ENCODE measurements around the gene SGCD. TPM values are rescaled to one million over a fixed set of nuclear protein-coding genes. Genes with fewer than 3 reads are reported as not detected.

Gene SGCD
- total RNA-seq, 1 donor, result 0.10 TPM

GRCh38 chr5:156405988-156406387, 79.0 kb downstream of the SGCD start:
- Histone ChIP-seq H3K4me1 (ENCODE audit: insufficient read depth, low read length) (no peaks in the 10 kb centered on the region), H3K27me3 (ENCODE audit: insufficient read depth, low read length) (no peaks in the 10 kb centered on the region), H3K9me3 (ENCODE audit: low read depth, low read length) (no peaks in the 10 kb centered on the region), H3K4me3 (ENCODE audit: low read length) (no peak overlapping the region)

- no peaks in the 10 kb centered on the region for H3K27me3 ChIP-seq (ENCODE audit: insufficient read depth, low read length)
- no peaks in the 10 kb centered on the region for H3K4me1 ChIP-seq (ENCODE audit: insufficient read depth, low read length)
- no peaks in the 10 kb centered on the region for H3K9me3 ChIP-seq (ENCODE audit: low read depth, low read length)
- H3K4me3 ChIP-seq (ENCODE audit: low read length), result no peak overlapping the region
Observed at GRCh38 chr5:156407251-156407650, 80.3 kb downstream of the SGCD start.

- Histone ChIP-seq H3K27me3 (ENCODE audit: insufficient read depth, low read length) (no peaks in the 10 kb centered on the region), H3K4me3 (ENCODE audit: low read length) (no peak overlapping the region), H3K4me1 (ENCODE audit: insufficient read depth, low read length) (no peaks in the 10 kb centered on the region), H3K9me3 (ENCODE audit: low read depth, low read length) (no peaks in the 10 kb centered on the region)
Observed at GRCh38 chr5:156409834-156410233, 82.9 kb downstream of the SGCD start.

GRCh38 chr5:156411185-156411613, 84.2 kb downstream of the SGCD start:
- H3K4me3 ChIP-seq (ENCODE audit: low read length), result no peak overlapping the region
- no peaks in the 10 kb centered on the region for H3K9me3 ChIP-seq (ENCODE audit: low read depth, low read length)
- no peaks in the 10 kb centered on the region for H3K4me1 ChIP-seq (ENCODE audit: insufficient read depth, low read length)
- no peaks in the 10 kb centered on the region for H3K27me3 ChIP-seq (ENCODE audit: insufficient read depth, low read length)

- Histone ChIP-seq H3K9me3 (ENCODE audit: low read depth, low read length) (no peaks in the 10 kb centered on the region), H3K27me3 (ENCODE audit: insufficient read depth, low read length) (no peaks in the 10 kb centered on the region), H3K4me3 (ENCODE audit: low read length) (no peak overlapping the region), H3K4me1 (ENCODE audit: insufficient read depth, low read length) (no peaks in the 10 kb centered on the region)
Observed at GRCh38 chr5:156411957-156412356, 85.0 kb downstream of the SGCD start.

- no peaks in the 10 kb centered on the region for H3K4me1 ChIP-seq (ENCODE audit: insufficient read depth, low read length)
- no peaks in the 10 kb centered on the region for H3K9me3 ChIP-seq (ENCODE audit: low read depth, low read length)
- H3K4me3 ChIP-seq (ENCODE audit: low read length), result no peak overlapping the region
- no peaks in the 10 kb centered on the region for H3K27me3 ChIP-seq (ENCODE audit: insufficient read depth, low read length)
Observed at GRCh38 chr5:156414391-156414790, 87.4 kb downstream of the SGCD start.

- no peaks in the 10 kb centered on the region for H3K27me3 ChIP-seq (ENCODE audit: insufficient read depth, low read length)
- H3K4me1 ChIP-seq (ENCODE audit: insufficient read depth, low read length), result no peaks in the 10 kb centered on the region
- no peak overlapping the region for H3K4me3 ChIP-seq (ENCODE audit: low read length)
- no peaks in the 10 kb centered on the region for H3K9me3 ChIP-seq (ENCODE audit: low read depth, low read length)
Observed at GRCh38 chr5:156419661-156420060, 92.7 kb downstream of the SGCD start.

GRCh38 chr5:156420665-156421064, 93.7 kb downstream of the SGCD start:
- no peaks in the 10 kb centered on the region for H3K9me3 ChIP-seq (ENCODE audit: low read depth, low read length)
- no peaks in the 10 kb centered on the region for H3K27me3 ChIP-seq (ENCODE audit: insufficient read depth, low read length)
- H3K4me3 ChIP-seq (ENCODE audit: low read length), result no peak overlapping the region
- no peaks in the 10 kb centered on the region for H3K4me1 ChIP-seq (ENCODE audit: insufficient read depth, low read length)

GRCh38 chr5:156421798-156422197, 94.8 kb downstream of the SGCD start:
- Histone ChIP-seq H3K4me3 (ENCODE audit: low read length) (no peak overlapping the region), H3K27me3 (ENCODE audit: insufficient read depth, low read length) (no peaks in the 10 kb centered on the region), H3K4me1 (ENCODE audit: insufficient read depth, low read length) (no peaks in the 10 kb centered on the region), H3K9me3 (ENCODE audit: low read depth, low read length) (no peaks in the 10 kb centered on the region)

- no peaks in the 10 kb centered on the region for H3K27me3 ChIP-seq (ENCODE audit: insufficient read depth, low read length)
- no peaks in the 10 kb centered on the region for H3K9me3 ChIP-seq (ENCODE audit: low read depth, low read length)
- no peak overlapping the region for H3K4me3 ChIP-seq (ENCODE audit: low read length)
- no peaks in the 10 kb centered on the region for H3K4me1 ChIP-seq (ENCODE audit: insufficient read depth, low read length)
Observed at GRCh38 chr5:156423597-156423996, 96.6 kb downstream of the SGCD start.

- H3K4me3 ChIP-seq (ENCODE audit: low read length), result no peak overlapping the region
- H3K27me3 ChIP-seq (ENCODE audit: insufficient read depth, low read length), result no peaks in the 10 kb centered on the region
- no peaks in the 10 kb centered on the region for H3K9me3 ChIP-seq (ENCODE audit: low read depth, low read length)
- H3K4me1 ChIP-seq (ENCODE audit: insufficient read depth, low read length), result no peaks in the 10 kb centered on the region
Observed at GRCh38 chr5:156427315-156427714, 100.4 kb downstream of the SGCD start.

- Histone ChIP-seq H3K4me1 (ENCODE audit: insufficient read depth, low read length) (no peaks in the 10 kb centered on the region), H3K9me3 (ENCODE audit: low read depth, low read length) (no peaks in the 10 kb centered on the region), H3K27me3 (ENCODE audit: insufficient read depth, low read length) (no peaks in the 10 kb centered on the region), H3K4me3 (ENCODE audit: low read length) (no peak overlapping the region)
Observed at GRCh38 chr5:156431956-156432829, 105.2 kb downstream of the SGCD start.

GRCh38 chr5:156432830-156433105, 105.8 kb downstream of the SGCD start:
- no peaks in the 10 kb centered on the region for H3K4me1 ChIP-seq (ENCODE audit: insufficient read depth, low read length)
- no peaks in the 10 kb centered on the region for H3K9me3 ChIP-seq (ENCODE audit: low read depth, low read length)
- no peak overlapping the region for H3K4me3 ChIP-seq (ENCODE audit: low read length)
- no peaks in the 10 kb centered on the region for H3K27me3 ChIP-seq (ENCODE audit: insufficient read depth, low read length)

- no peak overlapping the region for H3K4me3 ChIP-seq (ENCODE audit: low read length)
- H3K27me3 ChIP-seq (ENCODE audit: insufficient read depth, low read length), result no peaks in the 10 kb centered on the region
- H3K4me1 ChIP-seq (ENCODE audit: insufficient read depth, low read length), result no peaks in the 10 kb centered on the region
- H3K9me3 ChIP-seq (ENCODE audit: low read depth, low read length), result no peaks in the 10 kb centered on the region
Observed at GRCh38 chr5:156434471-156434870, 107.5 kb downstream of the SGCD start.

- Histone ChIP-seq H3K4me1 (ENCODE audit: insufficient read depth, low read length) (no peaks in the 10 kb centered on the region), H3K4me3 (ENCODE audit: low read length) (no peak overlapping the region), H3K9me3 (ENCODE audit: low read depth, low read length) (no peaks in the 10 kb centered on the region), H3K27me3 (ENCODE audit: insufficient read depth, low read length) (no peaks in the 10 kb centered on the region)
Observed at GRCh38 chr5:156435101-156435500, 108.1 kb downstream of the SGCD start.

GRCh38 chr5:156438076-156438475, 111.1 kb downstream of the SGCD start:
- H3K9me3 ChIP-seq (ENCODE audit: low read depth, low read length), result no peaks in the 10 kb centered on the region
- H3K4me3 ChIP-seq (ENCODE audit: low read length), result no peak overlapping the region
- no peaks in the 10 kb centered on the region for H3K4me1 ChIP-seq (ENCODE audit: insufficient read depth, low read length)
- peaks cover under 1% of the 10 kb centered on the region for H3K27me3 ChIP-seq (ENCODE audit: insufficient read depth, low read length)
